Endodermal cell (in vitro differentiated cells): ENCODE measurements around the gene REEP1. TPM values are rescaled to one million over a fixed set of nuclear protein-coding genes. Genes with fewer than 3 reads are reported as not detected.

Source experiments
- DNase-seq: peaks from one replicate; pipeline ENCODE4 v3.0.0-alpha.2; 2017
- H3K27ac ChIP-seq: 2 replicates; pipeline ENCODE4 v1.5.1; 2013; ENCODE audit warnings: mild to moderate bottlenecking, low read depth, low read length, moderate library complexity
- H3K27me3 ChIP-seq: 2 replicates; pipeline ENCODE4 v1.6.1; 2013; ENCODE audit warnings: mild to moderate bottlenecking, low read length, moderate library complexity; ENCODE audit not compliant: insufficient read depth, control insufficient read depth, poor library complexity, severe bottlenecking
- H3K36me3 ChIP-seq: 2 replicates; pipeline ENCODE4 v1.7.0; 2013; ENCODE audit warnings: mild to moderate bottlenecking, low read length, moderate library complexity; ENCODE audit not compliant: control insufficient read depth, insufficient read depth
- H3K4me1 ChIP-seq: one replicate; pipeline ENCODE4 v1.7.0; 2013; ENCODE audit warnings: low read length; ENCODE audit not compliant: control insufficient read depth, insufficient read depth
- H3K4me3 ChIP-seq: 2 replicates; pipeline ENCODE4 v1.5.1; 2013; ENCODE audit warnings: mild to moderate bottlenecking, low read length, moderate library complexity
- H3K9ac ChIP-seq: 2 replicates; pipeline ENCODE4 v1.6.1; 2013; ENCODE audit warnings: mild to moderate bottlenecking, low read length, moderate library complexity; ENCODE audit not compliant: poor library complexity, severe bottlenecking; ENCODE audit errors: extremely low read depth
- H3K9me3 ChIP-seq: 2 replicates; pipeline ENCODE4 v1.6.1; 2013; ENCODE audit warnings: mild to moderate bottlenecking, low read length, moderate library complexity; ENCODE audit not compliant: control insufficient read depth
- H3K27ac Mint-ChIP-seq: 2 replicates; pipeline ENCODE4 v1.8.0; 2020; ENCODE audit warnings: mixed read lengths
- H3K27me3 Mint-ChIP-seq: 2 replicates; pipeline ENCODE4 v1.8.0; 2021; ENCODE audit warnings: mild to moderate bottlenecking, mixed read lengths; ENCODE audit not compliant: insufficient read depth
- H3K36me3 Mint-ChIP-seq: 2 replicates; pipeline ENCODE4 v1.8.0; 2020; ENCODE audit warnings: low read depth, mixed read lengths
- H3K4me1 Mint-ChIP-seq: 2 replicates; pipeline ENCODE4 v1.8.0; 2020; ENCODE audit warnings: mixed read lengths
- H3K4me3 Mint-ChIP-seq: 2 replicates; pipeline ENCODE4 v1.8.0; 2020; ENCODE audit warnings: mild to moderate bottlenecking, moderate library complexity, mixed read lengths
- H3K9me3 Mint-ChIP-seq: 2 replicates; pipeline ENCODE4 v1.8.0; 2020; ENCODE audit warnings: mild to moderate bottlenecking, mixed read lengths
- WGBS, 2 experiments: methylation state at CpG; one replicate each; pipeline versions ENCODE4 v1.1.5 to v1.1.7; 2013; ENCODE audit warnings: missing lambda C conversion rate in 2 of 2, mixed read lengths in 1 of 2; ENCODE audit not compliant: insufficient coverage in 1 of 2, insufficient read length in 1 of 2; 5-methylcytosine and 5-hydroxymethylcytosine counted together
- total RNA-seq, 2 donors: library from RNA; stranded (reverse); fragmentation: NEBNext Ultra II Directional in 1 of 2; extraction: Animal tissue kit (Norgen Biotek cat#: 25700) in 1 of 2; gene quantifications; 2 replicates in 1 of 2; 3 replicates in 1 of 2; pipeline ENCODE4 v1.2.1, GENCODE V29; 2021
- TF ChIP-seq, protein P1 (sequence below): fragments of 200-600 bp; sonication (generic); conservative IDR thresholded peaks from 2 replicates; pipeline ENCODE4 v1.5.0; 2021; ENCODE audit warnings: antibody characterized with exemption, mild to moderate bottlenecking

The REEP1 gene
- total RNA-seq, 2 donors from 2014 or later, result 2.9 to 3.8 TPM

DNA sequence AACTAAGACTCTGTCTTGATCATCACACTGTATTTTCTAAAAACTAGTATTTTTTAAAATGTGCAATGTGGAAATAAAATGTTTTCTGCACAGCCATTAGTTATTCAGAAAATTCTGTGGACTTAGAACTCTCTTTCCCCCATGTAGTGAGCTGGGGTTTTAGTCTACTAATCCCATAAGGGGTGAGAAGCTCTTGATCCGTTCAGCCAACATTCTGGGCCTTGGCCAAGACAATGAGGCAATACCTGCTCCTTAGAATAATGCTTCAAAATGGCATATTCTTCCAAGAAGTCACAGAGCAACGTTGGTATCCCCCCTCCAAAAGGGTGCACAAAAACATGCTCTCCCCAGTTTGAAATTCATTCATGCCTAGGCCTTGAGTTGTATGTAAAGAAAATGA lies 4.0 kb downstream of the REEP1 start:
- H3K27me3 Mint-ChIP-seq, result peaks cover 81% of the 10 kb centered on the region
- peaks cover 9% of the 10 kb centered on the region for H3K9me3 ChIP-seq
- no peaks in the 10 kb centered on the region for H3K36me3 ChIP-seq
- no peak overlapping the region for H3K9ac ChIP-seq
- TF ChIP-seq, protein P1, sequence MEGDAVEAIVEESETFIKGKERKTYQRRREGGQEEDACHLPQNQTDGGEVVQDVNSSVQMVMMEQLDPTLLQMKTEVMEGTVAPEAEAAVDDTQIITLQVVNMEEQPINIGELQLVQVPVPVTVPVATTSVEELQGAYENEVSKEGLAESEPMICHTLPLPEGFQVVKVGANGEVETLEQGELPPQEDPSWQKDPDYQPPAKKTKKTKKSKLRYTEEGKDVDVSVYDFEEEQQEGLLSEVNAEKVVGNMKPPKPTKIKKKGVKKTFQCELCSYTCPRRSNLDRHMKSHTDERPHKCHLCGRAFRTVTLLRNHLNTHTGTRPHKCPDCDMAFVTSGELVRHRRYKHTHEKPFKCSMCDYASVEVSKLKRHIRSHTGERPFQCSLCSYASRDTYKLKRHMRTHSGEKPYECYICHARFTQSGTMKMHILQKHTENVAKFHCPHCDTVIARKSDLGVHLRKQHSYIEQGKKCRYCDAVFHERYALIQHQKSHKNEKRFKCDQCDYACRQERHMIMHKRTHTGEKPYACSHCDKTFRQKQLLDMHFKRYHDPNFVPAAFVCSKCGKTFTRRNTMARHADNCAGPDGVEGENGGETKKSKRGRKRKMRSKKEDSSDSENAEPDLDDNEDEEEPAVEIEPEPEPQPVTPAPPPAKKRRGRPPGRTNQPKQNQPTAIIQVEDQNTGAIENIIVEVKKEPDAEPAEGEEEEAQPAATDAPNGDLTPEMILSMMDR, result no peak
- H3K4me1 ChIP-seq, result peaks cover 12% of the 10 kb centered on the region
- WGBS, 2 experiments, result 53 to 67% methylated on average over 1 to 2 of the region's 2 CpGs
- no peak overlapping the region for H3K27ac ChIP-seq
- no peak overlapping the region for H3K4me3 ChIP-seq
- H3K27ac Mint-ChIP-seq, result no peak overlapping the region
- no peak for DNase-seq
- H3K36me3 Mint-ChIP-seq, result no peaks in the 10 kb centered on the region
- H3K4me1 Mint-ChIP-seq, result peaks cover 49% of the 10 kb centered on the region
- peaks cover 89% of the 10 kb centered on the region for H3K27me3 ChIP-seq
- peaks cover 13% of the 10 kb centered on the region for H3K9me3 Mint-ChIP-seq
- no peak overlapping the region for H3K4me3 Mint-ChIP-seq

DNA sequence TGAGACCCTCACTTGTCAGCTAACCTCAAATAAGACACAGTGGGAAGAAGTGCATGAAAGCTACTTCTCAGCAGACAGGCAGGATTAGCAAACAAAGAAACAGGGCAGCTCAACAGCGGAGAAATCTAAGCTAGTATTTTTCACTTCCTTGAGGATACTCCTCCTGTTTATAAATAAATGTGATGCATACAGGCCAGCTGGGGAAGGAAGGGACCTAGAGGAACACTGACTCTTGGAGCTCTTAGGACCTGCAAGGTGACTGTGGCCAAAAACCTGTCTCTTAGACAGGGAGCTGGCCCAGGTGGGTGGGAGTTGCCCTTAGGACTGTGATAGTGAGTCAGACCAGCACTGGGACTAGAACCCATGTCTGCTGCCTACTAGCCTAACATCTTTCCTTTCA lies 4.8 kb downstream of the REEP1 start:
- H3K27me3 Mint-ChIP-seq, result peaks cover 81% of the 10 kb centered on the region
- peaks cover 12% of the 10 kb centered on the region for H3K4me1 ChIP-seq
- no peak overlapping the region for H3K9ac ChIP-seq
- DNase-seq, result no peak
- H3K9me3 ChIP-seq, result peaks cover 9% of the 10 kb centered on the region
- TF ChIP-seq, protein P1, result no peak
- H3K4me3 ChIP-seq, result no peak overlapping the region
- H3K27ac ChIP-seq, result no peak overlapping the region
- H3K36me3 ChIP-seq, result no peaks in the 10 kb centered on the region
- H3K36me3 Mint-ChIP-seq, result no peaks in the 10 kb centered on the region
- peaks cover 45% of the 10 kb centered on the region for H3K4me1 Mint-ChIP-seq
- 76% methylated on average over 1 of the region's 1 CpG; no CpG with 5 or more reads in 1 of the 2 experiments for WGBS, 2 experiments
- H3K27me3 ChIP-seq, result peaks cover 89% of the 10 kb centered on the region
- H3K27ac Mint-ChIP-seq, result no peak overlapping the region
- H3K9me3 Mint-ChIP-seq, result peaks cover 17% of the 10 kb centered on the region
- no peak overlapping the region for H3K4me3 Mint-ChIP-seq

DNA sequence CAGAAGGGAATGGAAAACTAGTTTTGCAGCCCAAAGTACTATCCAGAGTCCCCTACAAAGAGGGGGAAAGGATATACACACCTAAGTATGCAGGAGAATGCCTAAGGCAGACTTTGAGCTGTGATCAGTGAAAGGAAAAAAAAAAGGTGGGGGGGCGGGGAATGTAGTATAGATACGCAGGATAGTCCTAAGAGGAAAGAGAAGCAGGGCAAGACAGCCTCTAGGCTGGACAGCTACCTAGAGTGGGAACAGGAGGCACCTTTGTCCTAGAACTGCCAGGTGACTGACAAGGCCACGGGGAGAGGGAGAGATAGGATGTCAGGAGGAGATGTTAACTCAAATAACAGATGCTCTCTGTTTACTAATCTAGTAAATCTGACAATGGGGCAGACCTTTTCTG lies 6.0 kb downstream of the REEP1 start:
- no peak overlapping the region for H3K4me3 Mint-ChIP-seq
- no peak overlapping the region for H3K27ac Mint-ChIP-seq
- H3K4me1 Mint-ChIP-seq, result peaks cover 40% of the 10 kb centered on the region
- H3K27me3 Mint-ChIP-seq, result peaks cover 87% of the 10 kb centered on the region
- no peak overlapping the region for H3K9ac ChIP-seq
- peaks cover 17% of the 10 kb centered on the region for H3K9me3 Mint-ChIP-seq
- WGBS, 2 experiments, result 78 to 94% methylated on average over 2 to 3 of the region's 3 CpGs
- H3K4me1 ChIP-seq, result peaks cover 12% of the 10 kb centered on the region
- no peaks in the 10 kb centered on the region for H3K36me3 Mint-ChIP-seq
- H3K9me3 ChIP-seq, result peaks cover 9% of the 10 kb centered on the region
- no peak overlapping the region for H3K4me3 ChIP-seq
- peaks cover 94% of the 10 kb centered on the region for H3K27me3 ChIP-seq
- TF ChIP-seq, protein P1, result no peak
- no peaks in the 10 kb centered on the region for H3K36me3 ChIP-seq
- no peak overlapping the region for H3K27ac ChIP-seq
- no peak for DNase-seq
